OCI-LY7 (cell line): Measurements from ENCODE around the gene DDX11.
"Not testable (repeated sequence)": the region's sequence is repeated elsewhere in the genome, so short reads cannot be mapped to it uniquely, and the experiment has no call there.

Experiments
- EZH2phosphoT487 ChIP-seq: fragments of 200-600 bp; sonication (generic); IDR thresholded peaks from 2 replicates; pipeline ENCODE4 v1.6.1; 2018; ENCODE audit warnings: low read depth, borderline replicate concordance, mild to moderate bottlenecking, mixed run types, antibody characterized with exemption, low read length, moderate library complexity, mixed read lengths
- TF ChIP-seq, protein P1 (sequence below): fragments of 200-600 bp; sonication (generic); conservative IDR thresholded peaks from 2 replicates; pipeline ENCODE4 v1.5.1; 2014; ENCODE audit warnings: mild to moderate bottlenecking, antibody characterized with exemption, low read length, moderate library complexity, mixed read lengths

DNA sequence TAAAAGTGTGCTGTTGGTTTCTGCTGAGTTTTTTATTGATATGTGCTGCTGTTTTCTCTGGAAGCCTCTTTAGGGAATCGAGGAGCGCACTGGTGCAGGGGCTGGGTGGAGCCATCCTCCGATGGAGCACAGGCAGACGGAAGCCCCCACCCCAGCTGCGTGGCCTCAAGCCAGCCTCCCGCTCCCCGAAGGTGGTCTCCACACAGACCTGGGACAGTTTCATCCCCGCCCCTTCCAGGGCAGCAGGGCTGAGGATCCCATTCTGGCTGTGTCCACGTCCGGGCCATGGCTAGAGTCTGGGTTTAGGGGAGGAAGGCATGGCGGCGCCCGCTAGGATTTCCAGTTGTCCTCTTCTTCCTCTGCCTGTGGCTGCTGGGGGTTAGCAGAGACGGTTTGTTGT lies 31.1 kb downstream of the DDX11 start:
- TF ChIP-seq, protein P1, sequence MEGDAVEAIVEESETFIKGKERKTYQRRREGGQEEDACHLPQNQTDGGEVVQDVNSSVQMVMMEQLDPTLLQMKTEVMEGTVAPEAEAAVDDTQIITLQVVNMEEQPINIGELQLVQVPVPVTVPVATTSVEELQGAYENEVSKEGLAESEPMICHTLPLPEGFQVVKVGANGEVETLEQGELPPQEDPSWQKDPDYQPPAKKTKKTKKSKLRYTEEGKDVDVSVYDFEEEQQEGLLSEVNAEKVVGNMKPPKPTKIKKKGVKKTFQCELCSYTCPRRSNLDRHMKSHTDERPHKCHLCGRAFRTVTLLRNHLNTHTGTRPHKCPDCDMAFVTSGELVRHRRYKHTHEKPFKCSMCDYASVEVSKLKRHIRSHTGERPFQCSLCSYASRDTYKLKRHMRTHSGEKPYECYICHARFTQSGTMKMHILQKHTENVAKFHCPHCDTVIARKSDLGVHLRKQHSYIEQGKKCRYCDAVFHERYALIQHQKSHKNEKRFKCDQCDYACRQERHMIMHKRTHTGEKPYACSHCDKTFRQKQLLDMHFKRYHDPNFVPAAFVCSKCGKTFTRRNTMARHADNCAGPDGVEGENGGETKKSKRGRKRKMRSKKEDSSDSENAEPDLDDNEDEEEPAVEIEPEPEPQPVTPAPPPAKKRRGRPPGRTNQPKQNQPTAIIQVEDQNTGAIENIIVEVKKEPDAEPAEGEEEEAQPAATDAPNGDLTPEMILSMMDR, result not testable (repeated sequence)
- not testable (repeated sequence) for TF ChIP-seq EZH2phosphoT487
